Muscle of leg (tissue), 11 donors: Measurements from ENCODE around the gene SRSF7. TPM values are rescaled to one million over a fixed set of nuclear protein-coding genes. Genes with fewer than 3 reads are reported as not detected.
"Not testable (repeated sequence)": the region's sequence is repeated elsewhere in the genome, so short reads cannot be mapped to it uniquely, and the experiment has no call there.

ENCODE experiments used
- DNase-seq: peaks from one replicate; pipeline ENCODE4 v3.0.0; 2013
- H3K27ac ChIP-seq: one replicate; pipeline ENCODE4 v1.5.1; 2013; ENCODE audit warnings: mild to moderate bottlenecking, low read length, control low read depth
- H3K27me3 ChIP-seq: one replicate; pipeline ENCODE4 v1.6.1; 2013; ENCODE audit warnings: low read length; ENCODE audit not compliant: control insufficient read depth, insufficient read depth
- H3K36me3 ChIP-seq: one replicate; pipeline ENCODE4 v1.6.1; 2013; ENCODE audit warnings: low read length; ENCODE audit not compliant: control insufficient read depth, insufficient read depth
- H3K4me1 ChIP-seq: one replicate; pipeline ENCODE4 v1.6.1; 2013; ENCODE audit warnings: low read length; ENCODE audit not compliant: control insufficient read depth, insufficient read depth
- H3K4me3 ChIP-seq: one replicate; pipeline ENCODE4 v1.5.1; 2013; ENCODE audit warnings: low read length, control low read depth
- H3K9me3 ChIP-seq: replicated peaks from 2 replicates; pipeline ENCODE4 v1.6.1; 2013; ENCODE audit warnings: low read depth, low read length; ENCODE audit not compliant: control insufficient read depth
- WGBS: methylation state at CpG from one replicate; pipeline ENCODE4 v1.1.5; 2013; ENCODE audit warnings: missing lambda C conversion rate; ENCODE audit not compliant: insufficient coverage; 5-methylcytosine and 5-hydroxymethylcytosine counted together
- polyA plus RNA-seq, 8 donors: library from polyadenylated mRNA; unstranded; fragments of 120-200 nt; gene quantifications; one replicate each; pipeline versions ENCODE4 v1.2.1 to v1.2.3, GENCODE V29; 2013; ENCODE audit warnings: inconsistent platforms in 1 of 8, low replicate concordance in 1 of 8; ENCODE audit not compliant: insufficient read length in 8 of 8, insufficient read depth in 1 of 8
- total RNA-seq: library from RNA; stranded (reverse); fragments of 120-200 nt; gene quantifications from one replicate; pipeline ENCODE4 v1.2.4, GENCODE V29; 2013

SRSF7 gene
- total and polyA plus RNA-seq, 9 donors: 92.9 to 155 (median 122) TPM

DNA sequence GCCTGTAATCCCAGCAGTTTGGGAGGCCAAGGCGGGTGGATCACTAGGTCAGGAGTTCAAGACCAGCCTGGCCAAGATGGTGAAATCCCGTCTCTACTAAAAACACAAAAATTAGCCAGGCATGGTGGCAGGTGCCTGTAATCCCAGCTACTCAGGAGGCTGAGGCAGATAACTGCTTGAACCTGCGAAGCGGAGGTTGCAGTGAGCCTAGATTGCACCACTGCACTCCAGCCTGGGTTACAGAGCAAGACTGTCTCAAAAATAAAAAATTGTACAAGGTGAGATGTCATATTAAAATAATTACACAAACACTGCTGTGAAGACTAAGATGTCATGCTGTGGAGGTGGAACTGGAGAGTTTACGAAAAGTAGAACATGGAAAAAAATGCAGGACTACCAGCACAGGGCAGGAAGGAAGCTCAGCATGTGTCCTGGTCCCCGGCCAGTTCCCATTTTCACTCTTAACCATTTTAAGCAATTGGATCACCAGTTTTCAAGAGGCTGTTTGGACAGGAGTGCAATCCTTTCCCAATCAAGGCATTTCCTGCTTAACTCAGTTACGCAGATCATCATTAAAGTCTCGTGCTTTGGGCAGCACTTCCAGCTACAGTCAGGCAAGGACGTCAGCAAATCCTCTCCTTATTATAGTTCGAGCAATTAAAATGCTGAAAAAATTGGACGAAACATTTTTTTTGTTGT lies 14.0 kb downstream of the SRSF7 start:
- peak; percentile 71 for DNase-seq
- WGBS: 86% methylated on average over 5 of the region's 11 CpGs
- H3K27ac ChIP-seq: peak overlapping the region; percentile 21
- H3K36me3 ChIP-seq: peaks cover 40% of the 10 kb centered on the region
- not testable (repeated sequence) for H3K4me1 ChIP-seq, H3K9me3 ChIP-seq, H3K27me3 ChIP-seq, H3K4me3 ChIP-seq

- Histone ChIP-seq H3K4me1 (no peaks in the 10 kb centered on the region), H3K4me3 (no peak overlapping the region), H3K9me3 (no peaks in the 10 kb centered on the region), H3K27ac (no peak overlapping the region), H3K36me3 (peaks cover 40% of the 10 kb centered on the region), H3K27me3 (no peaks in the 10 kb centered on the region)
- no peak for DNase-seq
- WGBS: 40% methylated on average over 1 of the region's 4 CpGs
Measured at GRCh38 chr2:38735999-38736320, 15.2 kb downstream of the SRSF7 start.

DNA sequence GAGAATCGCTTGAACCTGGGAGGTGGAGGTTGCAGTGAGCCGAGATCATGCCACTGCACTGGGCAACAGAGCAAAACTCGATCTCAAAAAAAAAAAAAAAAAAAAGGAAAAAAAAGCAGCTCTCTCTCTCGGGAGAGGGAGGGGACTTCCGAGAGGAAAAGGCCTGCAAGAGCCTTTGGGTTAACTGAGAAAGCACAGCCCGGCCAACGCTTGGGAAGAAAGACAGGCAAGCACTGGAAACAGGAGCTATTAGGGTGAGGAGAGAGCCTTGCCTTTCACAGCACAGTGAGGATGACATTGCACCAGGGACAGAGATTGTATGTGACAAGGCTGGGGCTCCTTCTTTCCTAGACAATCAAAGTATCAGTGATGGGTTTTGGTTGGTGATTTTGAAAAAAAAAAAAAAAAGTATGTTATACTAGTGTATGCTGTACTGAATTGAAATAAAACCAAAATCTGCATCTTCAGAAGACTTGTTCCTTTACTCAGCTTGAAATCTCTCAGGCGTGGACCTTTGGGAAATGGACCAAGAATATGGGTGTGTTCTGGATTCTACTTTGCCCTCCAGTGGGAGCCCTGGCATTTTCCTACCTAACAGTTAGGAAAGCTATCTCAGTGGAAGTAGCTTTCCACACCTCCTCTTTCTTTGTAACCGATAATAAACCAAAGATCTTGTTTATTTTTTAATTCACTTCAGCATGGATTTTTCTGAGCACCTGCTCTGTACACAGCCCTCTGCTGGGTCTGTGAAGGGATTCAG lies 16.7 kb downstream of the SRSF7 start:
- Histone ChIP-seq H3K36me3 (peaks cover 41% of the 10 kb centered on the region), H3K27me3 (no peaks in the 10 kb centered on the region), H3K4me3 (no peak overlapping the region), H3K9me3 (no peaks in the 10 kb centered on the region), H3K27ac (no peak overlapping the region), H3K4me1 (no peaks in the 10 kb centered on the region)
- DNase-seq: no peak
- 30% methylated on average over 4 of the region's 9 CpGs for WGBS

- DNase-seq: no peak
- Histone ChIP-seq H3K36me3 (peaks cover 39% of the 10 kb centered on the region), H3K4me1 (no peaks in the 10 kb centered on the region), H3K27ac (no peak overlapping the region), H3K27me3 (no peaks in the 10 kb centered on the region), H3K9me3 (no peaks in the 10 kb centered on the region), H3K4me3 (no peak overlapping the region)
- 73% methylated on average over 6 of the region's 6 CpGs for WGBS
Measured at GRCh38 chr2:38733300-38733971, 17.7 kb downstream of the SRSF7 start.

GRCh38 chr2:38731684-38732221 lies 19.4 kb downstream of the SRSF7 start:
- Histone ChIP-seq H3K27me3 (no peaks in the 10 kb centered on the region), H3K9me3 (no peaks in the 10 kb centered on the region), H3K4me3 (no peak overlapping the region), H3K36me3 (peaks cover 31% of the 10 kb centered on the region), H3K4me1 (no peaks in the 10 kb centered on the region), H3K27ac (no peak overlapping the region)
- no peak for DNase-seq
- WGBS: 91% methylated on average over 13 of the region's 14 CpGs

GRCh38 chr2:38731090-38731489 lies 20.1 kb downstream of the SRSF7 start:
- Histone ChIP-seq H3K4me3 (no peak overlapping the region), H3K4me1 (no peaks in the 10 kb centered on the region), H3K36me3 (peaks cover 31% of the 10 kb centered on the region), H3K9me3 (no peaks in the 10 kb centered on the region), H3K27me3 (no peaks in the 10 kb centered on the region), H3K27ac (no peak overlapping the region)
- WGBS: no CpG with 5 or more reads among the region's 7 CpGs
- DNase-seq: no peak

GRCh38 chr2:38728694-38729093 lies 22.5 kb downstream of the SRSF7 start:
- no CpG with 5 or more reads among the region's 2 CpGs for WGBS
- peaks cover 23% of the 10 kb centered on the region for H3K36me3 ChIP-seq

GRCh38 chr2:38727661-38728060 lies 23.5 kb downstream of the SRSF7 start:
- Histone ChIP-seq H3K9me3 (no peaks in the 10 kb centered on the region), H3K36me3 (peaks cover 17% of the 10 kb centered on the region), H3K27me3 (no peaks in the 10 kb centered on the region), H3K4me3 (no peak overlapping the region), H3K4me1 (peaks cover 8% of the 10 kb centered on the region), H3K27ac (no peak overlapping the region)
- WGBS: no CpG with 5 or more reads among the region's 1 CpG
- DNase-seq: no peak

More at GRCh38 chr2:38728694-38729093, 22.5 kb downstream of the SRSF7 start:
- Histone ChIP-seq H3K27ac (no peak overlapping the region), H3K4me1 (no peaks in the 10 kb centered on the region), H3K4me3 (no peak overlapping the region), H3K9me3 (no peaks in the 10 kb centered on the region), H3K27me3 (no peaks in the 10 kb centered on the region)
- no peak for DNase-seq

DNA sequence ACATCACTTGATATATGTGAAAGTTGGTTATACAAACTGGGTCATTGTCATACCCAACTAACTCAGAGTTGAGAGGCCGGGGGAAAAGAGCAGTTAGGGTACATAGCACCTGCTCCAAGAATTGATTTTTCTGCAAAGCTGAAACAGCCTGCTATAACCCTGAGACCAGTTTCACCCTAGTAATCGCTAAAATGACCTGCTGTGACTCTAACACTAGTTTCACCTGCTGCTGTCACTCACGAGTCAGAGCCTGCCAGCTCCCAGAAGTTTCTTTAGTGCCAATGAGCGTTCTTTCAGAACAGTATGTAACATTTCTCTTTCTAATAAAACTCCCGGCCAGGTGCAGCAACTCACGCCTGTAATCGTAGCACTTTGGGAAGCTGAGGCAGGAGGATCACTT lies 28.0 kb downstream of the SRSF7 start:
- peak overlapping the region; percentile 39 for H3K27ac ChIP-seq
- H3K27me3 ChIP-seq: no peaks in the 10 kb centered on the region
- no peaks in the 10 kb centered on the region for H3K36me3 ChIP-seq
- no peak overlapping the region for H3K4me3 ChIP-seq
- peaks cover 17% of the 10 kb centered on the region for H3K4me1 ChIP-seq
- 74% methylated on average over 3 of the region's 7 CpGs for WGBS
- peaks cover 3% of the 10 kb centered on the region for H3K9me3 ChIP-seq
- peak; percentile 75 for DNase-seq
